DMS153 treated with DMSO at 0.1 percent for 48 hours (cell line): ENCODE data around the gene NFKBIE.

ENCODE experiments used
- DNase-seq: peaks from one replicate; lab custom pipeline; 2025; ENCODE audit not compliant: unreplicated experiment; lab: John Stamatoyannopoulos, UW

NFKBIE gene

GRCh38 chr6:44275271-44275748 is 10.0 kb upstream of the NFKBIE start:
- DNase-seq, result no peak

- no peak for DNase-seq
These were observed 8.3 kb upstream of the NFKBIE start for GRCh38 chr6:44273617-44274016.

GRCh38 chr6:44272999-44273566 is 7.7 kb upstream of the NFKBIE start:
- DNase-seq, result no peak

DNA sequence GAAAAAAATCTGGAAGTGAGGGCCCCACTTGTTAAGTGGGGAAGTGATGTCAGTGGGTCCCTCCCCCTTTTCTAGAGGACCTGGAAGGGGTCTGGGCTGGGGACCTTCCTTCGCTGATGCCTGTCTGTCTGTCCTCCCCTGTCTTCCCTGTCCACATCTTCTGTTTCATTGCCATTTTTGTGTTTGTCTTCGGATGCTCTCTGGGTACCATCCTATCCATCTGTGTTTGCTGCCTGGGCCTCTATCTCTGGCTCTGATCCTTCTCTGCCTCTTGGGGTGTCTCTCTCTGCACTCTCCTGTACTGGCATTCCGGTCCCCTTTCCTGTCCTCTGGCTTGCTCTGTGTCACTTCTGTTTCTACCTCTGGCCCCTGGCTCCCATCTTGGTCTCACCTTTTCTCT is 7.2 kb upstream of the NFKBIE start:
- DNase-seq, result no peak

GRCh38 chr6:44271914-44272313 is 6.6 kb upstream of the NFKBIE start:
- no peak for DNase-seq

GRCh38 chr6:44271406-44271723 is 6.0 kb upstream of the NFKBIE start:
- no peak for DNase-seq

DNA sequence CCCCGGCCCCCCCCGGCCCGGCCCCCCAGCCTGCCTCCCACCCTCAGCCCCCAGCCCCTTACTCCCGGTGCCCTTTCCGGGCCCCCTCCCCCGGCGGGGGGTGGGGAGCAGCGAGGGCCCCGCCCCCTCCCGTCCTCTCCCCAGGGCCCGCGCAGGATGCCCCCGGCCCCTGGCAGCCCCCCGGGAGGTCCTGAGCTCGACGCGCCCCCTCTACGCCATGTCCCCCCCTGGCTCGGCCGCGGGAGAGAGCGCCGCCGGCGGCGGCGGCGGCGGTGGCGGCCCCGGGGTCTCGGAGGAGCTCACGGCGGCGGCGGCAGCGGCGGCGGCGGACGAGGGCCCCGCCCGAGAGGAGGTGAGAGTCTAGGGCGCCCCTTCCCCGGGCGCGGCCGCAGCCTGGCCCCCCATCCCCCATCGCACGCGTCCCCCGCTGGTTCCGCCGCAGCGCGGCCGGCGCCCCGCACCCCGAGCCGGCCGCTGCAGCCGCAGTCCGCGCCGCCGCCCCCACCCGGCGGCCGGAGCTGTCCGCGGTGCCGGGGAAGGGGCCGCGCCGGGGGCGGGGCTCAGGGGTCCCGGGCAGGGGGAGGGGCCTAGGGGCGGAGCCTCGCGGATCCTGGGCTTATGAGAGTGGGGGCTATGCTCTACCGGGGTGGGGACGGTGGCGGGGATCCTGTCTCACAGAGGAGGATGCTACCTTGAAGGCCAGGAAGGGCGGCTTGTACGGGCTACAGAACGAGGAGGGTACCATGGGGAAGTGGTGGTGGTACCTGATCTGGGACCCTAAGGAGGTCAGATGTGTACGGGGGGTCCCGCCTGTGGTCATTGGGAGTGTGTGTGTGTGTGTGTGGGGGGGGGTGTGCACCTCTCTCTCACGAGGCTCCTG is 5.4 kb upstream of the NFKBIE start:
- no peak for DNase-seq

GRCh38 chr6:44269921-44270525 is 4.7 kb upstream of the NFKBIE start, which contains the start of gene TMEM151B:
Gene TMEM151B, plus strand, starts transcription at chr6:44270450. Its CDS starts 293 bp downstream, at chr6:44270743.
- no peak for DNase-seq

- DNase-seq, result no peak
These were observed 4.0 kb upstream of the NFKBIE start for GRCh38 chr6:44269178-44269920.

DNA sequence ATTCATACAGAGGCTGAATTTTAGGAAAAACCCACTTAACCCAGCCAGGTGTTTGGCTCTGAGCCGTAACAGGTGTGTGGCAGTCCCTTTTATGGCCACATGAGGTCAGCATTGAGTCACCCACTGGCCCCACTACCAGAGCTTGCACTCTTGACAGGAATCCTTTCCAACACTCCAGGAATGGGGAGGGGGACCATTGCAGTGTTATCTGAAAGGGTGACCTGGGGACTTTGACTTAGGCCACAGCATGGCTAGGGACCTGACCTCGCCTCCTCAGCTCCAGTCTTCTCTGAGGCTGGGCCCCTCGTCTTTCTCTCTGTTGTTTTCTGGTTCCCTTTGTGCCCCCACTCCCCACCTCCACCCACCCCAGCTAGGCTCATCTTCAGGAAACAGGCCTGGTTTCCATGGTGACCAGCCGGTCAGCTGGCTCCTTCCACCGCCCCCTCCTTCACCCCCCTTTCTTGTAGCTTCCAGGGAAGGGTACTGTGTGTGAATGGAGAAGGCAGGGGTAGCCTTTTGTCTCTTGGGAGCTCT is 2.8 kb upstream of the NFKBIE start:
- no peak for DNase-seq

- DNase-seq, result no peak
These were observed 1.9 kb upstream of the NFKBIE start for GRCh38 chr6:44267252-44267651.

- no peak for DNase-seq
These were observed 996 bp upstream of the NFKBIE start for GRCh38 chr6:44266347-44266746.

DNA sequence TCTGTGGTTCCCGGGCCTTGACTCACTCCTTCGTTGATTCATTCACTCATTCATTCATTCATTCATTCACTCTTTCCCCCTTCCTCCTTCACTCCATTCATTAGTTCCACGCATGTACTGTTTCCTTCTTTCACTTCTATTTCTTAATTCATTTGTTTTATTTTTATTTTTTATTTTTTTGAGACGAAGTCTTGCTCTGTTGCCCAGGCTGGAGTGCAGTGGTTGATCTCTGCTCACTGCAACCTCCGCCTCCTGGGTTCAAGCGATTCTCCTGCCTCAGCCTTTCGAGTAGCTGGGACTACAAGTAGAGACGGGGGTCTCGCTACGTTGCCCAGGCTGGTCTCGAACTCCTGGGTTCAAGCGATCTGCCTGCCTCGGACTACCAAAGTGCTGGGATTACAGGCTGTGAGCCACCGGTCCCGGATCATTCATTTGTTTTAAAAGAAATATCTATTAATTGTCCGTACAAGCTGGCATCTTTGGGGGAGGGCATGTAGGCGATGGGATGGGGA is 427 bp upstream of the NFKBIE start:
- no peak for DNase-seq

DNA sequence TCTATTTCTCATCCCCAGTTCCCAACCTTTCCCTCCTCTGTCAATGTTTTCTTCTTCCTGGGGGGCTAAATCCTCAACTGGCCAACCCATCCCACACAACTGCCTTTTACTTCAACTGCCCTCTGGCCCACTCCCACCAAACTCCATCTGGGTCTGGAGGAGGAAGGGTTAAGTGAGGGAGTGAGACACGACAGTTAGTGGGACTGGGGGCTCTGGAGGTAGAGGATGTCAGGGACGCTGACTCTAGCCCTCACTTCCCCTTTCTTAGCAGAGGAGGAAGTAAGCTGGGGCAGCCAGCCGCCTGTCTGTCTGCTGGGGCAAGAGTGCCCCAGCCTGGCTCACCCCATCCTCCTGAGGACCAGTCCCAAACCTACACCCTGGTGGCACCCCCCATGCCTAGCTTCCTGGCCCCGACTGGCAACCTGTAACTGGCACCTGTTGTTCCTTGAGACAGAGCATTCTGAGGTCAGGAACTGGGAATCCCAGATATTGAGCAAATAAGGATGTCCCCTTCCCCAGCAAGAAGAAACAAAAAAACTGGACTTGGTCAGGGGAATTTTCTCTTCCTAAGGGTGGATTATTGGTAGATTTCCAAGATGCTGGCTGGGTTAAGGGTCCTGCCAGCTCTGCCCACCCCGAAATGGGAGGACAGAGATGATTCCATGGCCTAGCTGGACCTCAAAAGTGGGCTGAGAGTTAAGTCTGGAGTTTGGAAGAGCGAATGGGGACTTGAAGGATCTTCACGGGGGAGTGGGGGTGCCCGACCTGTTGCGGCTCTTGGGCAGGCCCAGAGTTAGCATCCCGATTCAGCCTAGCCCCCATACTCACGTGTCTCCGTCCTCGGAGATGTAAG is 971 bp downstream of the NFKBIE start:
- DNase-seq, result no peak

DNA sequence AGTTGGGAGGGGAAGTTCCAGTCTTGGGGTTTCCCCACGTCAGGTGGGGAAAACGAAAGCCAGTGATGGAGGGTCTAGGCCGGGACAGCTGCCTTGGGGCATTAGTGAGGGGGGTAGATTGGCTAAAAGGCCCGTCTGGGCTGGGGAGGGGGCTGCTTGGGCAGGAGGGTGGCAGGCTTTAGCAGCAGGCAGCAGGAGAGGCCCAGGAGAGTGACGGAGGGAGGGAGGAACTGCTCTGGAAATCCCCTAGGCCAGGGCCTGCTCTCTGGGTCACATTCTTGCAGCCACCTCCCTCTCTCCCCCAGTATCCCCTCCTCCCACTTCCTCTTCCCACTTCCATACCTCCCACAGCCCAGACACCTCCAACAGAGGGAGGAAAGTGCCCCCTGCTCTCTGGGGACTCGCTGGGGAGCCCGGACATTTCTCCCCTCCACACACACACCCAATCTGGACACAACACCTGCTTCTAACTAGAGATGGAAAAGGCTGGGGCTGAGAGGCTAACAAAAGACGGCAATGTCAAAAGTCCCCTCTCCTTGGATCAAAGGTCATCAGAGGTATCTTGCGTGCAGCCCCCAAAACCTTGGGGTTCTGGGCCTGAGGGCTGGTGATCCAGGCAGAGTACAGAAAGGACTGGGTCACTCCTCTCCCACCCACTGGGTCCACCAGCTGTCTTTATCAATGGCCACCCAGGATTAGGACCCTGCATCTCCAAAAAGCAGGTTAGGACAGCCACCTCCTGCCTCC is 1.8 kb downstream of the NFKBIE start:
- DNase-seq, result no peak

DNA sequence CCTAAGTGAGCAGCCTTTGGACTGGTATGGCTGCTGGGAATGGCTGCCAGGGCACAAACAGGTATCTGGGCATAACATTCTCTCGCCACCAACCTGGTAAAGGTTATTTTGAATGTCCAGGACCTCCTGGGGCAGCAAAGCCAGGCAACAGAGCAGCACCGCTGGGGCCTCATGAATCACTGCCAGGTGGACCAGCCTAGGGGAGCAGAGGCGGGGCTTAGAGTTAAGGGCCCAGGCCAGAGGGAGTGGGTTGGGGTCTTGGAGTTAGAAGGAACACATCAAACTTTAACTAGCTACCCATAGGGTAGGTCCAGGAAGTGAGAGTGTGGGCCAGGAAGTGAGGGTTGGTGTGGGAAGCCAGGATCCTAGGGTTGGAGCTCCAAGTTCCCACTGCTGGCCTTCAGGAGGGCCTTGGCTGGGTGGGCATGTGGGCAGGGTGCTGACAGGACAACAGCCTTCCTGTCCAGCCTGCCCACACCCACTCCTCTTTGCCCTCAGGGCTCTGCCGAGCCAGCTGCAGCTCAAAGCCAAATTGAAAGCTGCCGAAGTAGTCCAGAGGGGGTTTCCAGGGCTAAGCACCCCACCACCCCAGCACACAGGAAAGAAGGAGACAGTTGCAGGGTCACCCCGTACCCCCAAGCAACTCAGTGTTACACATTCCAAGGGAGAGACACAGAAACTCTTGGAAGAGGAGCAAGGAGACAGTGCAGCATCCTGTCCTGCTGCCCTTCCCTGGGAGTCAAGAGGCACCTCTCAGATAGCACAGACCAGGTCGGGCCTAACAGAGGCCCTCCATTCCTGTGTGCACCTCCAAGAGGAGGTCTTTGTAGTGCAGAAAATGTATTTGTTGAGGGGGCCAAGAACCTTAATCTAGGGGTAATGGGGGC is 2.6 kb downstream of the NFKBIE start:
- no peak for DNase-seq

GRCh38 chr6:44261581-44261980 is 3.8 kb downstream of the NFKBIE start:
- no peak for DNase-seq
